Mucosa of gallbladder (tissue), 1 donor: ENCODE measurements around the gene PIP5K1C. TPM values are rescaled to one million over a fixed set of nuclear protein-coding genes. Genes with fewer than 3 reads are reported as not detected.
A peak's percentile ranks its signal among the peaks of the same experiment; 100 is the strongest.

ENCODE experiments used
- DNase-seq: peaks from one replicate; pipeline ENCODE4 v3.0.0-alpha.2; 2020; ENCODE audit warnings: low spot score
- total RNA-seq: library from RNA; stranded (reverse); gene quantifications from one replicate; pipeline ENCODE4 v1.2.1, GENCODE V29; 2021
- donor health status: DM: no; HTN: no; CAD: no.

PIP5K1C gene
- total RNA-seq, 1 donor from 2014 or later = 72.9 TPM

- DNase-seq = no peak
These were observed 53.8 kb downstream of the PIP5K1C start for GRCh38 chr19:3646336-3647092.

DNA sequence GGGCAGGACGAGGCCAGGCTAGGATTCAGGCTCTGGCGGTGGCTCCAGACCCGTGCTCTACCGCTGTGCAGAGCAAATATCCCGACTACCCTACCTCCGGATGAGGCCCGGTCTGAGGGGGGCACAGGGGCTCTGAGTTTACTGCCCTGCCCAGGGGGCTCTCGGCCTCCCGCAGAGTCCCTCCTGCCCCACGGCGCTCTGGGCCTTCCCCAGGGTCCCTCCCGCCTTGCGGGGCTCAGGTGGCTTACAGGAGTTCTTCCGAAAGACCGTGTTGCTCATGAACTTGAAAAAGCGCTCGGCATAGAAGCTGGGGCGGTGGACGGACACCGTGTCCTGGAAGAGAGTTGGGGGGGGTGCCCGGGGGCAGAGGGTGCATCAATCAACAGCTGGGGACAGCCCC, 54.5 kb downstream of the PIP5K1C start:
- no peak for DNase-seq

- DNase-seq = no peak
These were observed 55.2 kb downstream of the PIP5K1C start for GRCh38 chr19:3645067-3645396.

DNA sequence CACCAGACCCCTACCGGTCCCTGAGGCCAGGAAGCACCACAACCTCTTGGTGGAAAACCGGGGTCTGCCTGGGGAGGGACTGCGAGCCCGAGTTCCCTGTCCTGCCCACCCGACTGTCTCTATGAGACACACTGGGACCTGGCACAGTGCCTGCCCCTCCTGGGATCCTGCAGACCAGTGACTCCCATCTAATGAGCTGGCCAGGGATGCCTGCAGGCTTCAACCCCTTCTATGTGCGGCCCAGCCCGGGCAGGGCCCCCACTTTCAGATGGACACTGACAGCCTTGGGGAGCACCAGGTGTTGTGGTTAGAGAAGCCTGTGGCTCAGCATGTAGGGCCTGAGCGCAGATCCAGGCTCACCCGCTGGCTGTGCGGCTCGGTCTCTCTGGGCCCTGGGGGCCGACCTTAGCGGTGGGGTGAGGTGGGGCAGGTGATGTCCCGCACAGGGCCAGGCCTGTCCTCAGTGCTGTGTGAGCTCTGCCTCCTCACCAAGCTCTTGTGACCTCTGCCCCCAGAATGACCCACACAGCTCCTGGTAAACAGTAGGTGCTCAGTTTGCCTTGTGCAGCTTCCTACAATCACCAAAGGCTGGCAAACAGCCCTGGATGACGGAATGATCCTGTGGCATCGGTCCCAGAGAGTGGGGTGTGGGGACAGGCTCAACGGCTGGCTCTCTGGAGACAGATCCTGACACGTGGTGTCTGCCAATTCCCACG, 55.8 kb downstream of the PIP5K1C start:
- peak; percentile 86 for DNase-seq

GRCh38 chr19:3643674-3644313, 56.5 kb downstream of the PIP5K1C start:
- no peak for DNase-seq

DNA sequence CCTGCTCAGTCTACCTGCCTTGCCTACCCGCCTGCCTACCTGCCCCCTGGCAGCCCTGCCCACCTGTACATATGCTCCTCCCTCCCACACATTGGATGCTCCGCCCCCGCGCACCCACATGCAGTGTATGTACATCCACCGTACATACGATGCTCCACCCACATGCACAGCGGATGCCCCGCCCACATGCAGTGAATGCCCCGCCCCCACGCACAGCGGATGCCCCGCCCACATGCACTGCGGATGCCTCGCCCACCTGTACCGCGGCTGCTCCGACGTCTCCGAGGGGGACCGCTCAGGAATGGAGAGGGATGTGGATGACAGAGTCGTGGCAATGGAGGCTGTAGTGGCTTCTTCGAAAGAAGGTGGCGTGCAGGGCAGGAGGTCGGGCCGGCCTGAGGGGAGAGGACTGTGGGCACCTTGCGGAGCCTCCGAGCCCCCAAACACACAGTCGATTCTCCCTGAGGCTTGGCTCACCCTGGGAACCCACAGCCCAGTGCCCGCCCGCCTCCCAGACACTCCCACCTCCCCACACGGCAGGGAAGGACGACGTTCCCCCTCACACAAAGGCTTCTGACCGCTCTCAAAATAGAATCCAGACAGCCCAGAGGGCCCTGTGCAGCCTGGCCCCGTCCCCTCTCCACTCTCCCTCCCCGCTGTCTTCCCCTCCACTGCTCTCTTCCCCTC, 57.1 kb downstream of the PIP5K1C start:
- no peak for DNase-seq

GRCh38 chr19:3642296-3642695, 58.0 kb downstream of the PIP5K1C start:
- DNase-seq = no peak

DNA sequence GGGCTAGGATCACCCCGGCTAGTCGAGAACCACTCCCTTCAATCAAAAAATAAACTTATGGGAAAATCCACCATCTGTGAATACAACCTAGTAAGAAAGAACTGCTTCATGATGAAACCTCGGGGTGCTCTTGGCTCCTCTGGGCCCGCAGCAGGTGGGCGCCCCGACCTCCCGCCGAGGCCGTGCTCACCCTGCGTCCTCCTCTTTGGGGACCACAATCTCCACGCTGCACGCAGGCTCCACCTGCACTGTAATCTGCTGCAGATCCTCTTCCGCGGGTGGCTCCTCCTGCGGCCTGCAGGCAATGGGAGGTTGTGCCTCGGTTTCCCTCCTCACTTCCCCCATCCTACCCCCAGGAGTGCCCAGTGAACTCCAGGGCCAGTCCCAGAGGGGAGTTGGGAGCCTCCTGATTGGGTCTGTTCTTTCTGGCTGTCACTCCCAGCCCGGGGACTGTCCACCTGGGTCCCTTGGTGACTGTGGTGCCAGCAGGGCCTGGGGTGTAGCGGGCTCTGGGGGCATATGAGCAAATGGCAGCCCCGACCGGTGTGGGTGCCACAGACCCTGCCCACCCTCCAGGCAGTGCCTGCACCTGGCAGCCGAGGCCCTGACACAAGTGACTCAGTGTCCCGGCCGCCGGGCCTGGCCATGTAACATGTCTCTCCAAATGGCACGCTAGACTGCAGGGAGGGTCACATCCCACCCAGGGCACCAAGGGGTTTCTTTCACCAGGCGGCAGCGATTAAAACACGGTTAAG, 58.6 kb downstream of the PIP5K1C start:
- DNase-seq = no peak

DNA sequence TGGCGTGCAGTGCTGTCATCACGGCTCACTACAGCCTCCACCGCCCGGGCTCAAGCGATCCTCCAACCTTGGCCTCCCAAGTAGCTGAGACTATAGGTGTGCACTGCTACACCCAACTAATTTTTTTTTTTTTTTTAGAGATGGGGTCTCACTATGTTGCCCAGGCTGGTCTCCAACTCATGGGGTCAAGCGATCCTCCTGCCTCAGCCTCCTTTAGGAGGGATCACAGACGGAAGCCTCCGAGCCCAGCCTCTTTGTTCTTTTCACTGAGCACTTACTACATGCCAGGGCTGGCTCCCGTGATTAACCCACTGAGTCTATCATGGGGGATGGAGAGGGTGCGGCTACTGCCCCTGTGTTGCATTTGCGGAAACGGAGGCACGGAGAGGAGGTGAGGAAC, 60.8 kb downstream of the PIP5K1C start:
- no peak for DNase-seq

DNA sequence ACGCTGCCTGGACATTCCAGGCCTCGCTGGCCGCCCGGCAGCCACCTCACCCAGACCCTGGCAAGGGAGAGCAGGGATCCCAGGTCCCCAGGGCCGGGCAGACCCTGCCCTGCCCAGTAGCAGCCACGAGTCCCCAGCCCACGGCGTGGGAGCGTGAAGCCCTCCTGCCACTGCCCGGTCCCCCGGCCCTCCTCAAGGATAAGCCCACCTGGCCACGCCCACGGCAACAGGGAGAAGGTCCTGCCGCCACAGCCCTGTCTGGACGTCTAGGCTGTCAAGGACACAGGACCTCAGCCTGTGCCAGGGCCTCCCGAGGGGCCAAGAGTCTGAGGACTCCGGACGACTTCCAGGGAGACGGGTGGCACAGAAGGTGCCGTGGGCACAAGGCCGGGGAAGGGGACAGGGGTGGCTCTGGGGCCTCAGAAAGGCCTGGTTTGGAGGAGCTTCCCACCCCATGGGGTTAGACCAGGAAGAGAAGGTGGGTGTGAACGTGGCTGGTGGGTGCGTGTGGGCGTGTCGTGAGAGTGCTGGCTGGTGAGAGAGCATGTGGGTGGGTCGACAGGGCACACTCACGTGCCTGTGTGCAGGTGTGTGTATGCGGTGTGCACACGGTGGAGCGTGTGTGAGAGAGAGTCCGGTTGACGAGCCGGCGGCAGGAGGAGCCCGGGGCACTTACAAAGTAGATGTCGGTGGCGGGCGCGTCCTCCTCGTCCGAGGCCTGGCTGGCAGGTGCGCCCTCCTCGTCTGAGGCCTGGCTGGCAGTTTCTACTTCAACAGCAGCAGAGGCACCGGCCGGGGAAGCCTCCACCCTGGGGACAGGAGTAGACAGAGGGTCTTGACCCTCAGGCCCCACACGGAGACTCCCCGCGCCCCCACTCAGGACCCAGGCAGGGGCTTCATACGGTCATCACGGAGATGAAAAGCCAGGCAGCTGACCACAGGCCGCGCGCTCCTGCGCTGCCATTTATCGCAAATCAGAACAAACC, 61.8 kb downstream of the PIP5K1C start:
- no peak for DNase-seq

GRCh38 chr19:3637621-3638020, 62.6 kb downstream of the PIP5K1C start:
- no peak for DNase-seq

DNA sequence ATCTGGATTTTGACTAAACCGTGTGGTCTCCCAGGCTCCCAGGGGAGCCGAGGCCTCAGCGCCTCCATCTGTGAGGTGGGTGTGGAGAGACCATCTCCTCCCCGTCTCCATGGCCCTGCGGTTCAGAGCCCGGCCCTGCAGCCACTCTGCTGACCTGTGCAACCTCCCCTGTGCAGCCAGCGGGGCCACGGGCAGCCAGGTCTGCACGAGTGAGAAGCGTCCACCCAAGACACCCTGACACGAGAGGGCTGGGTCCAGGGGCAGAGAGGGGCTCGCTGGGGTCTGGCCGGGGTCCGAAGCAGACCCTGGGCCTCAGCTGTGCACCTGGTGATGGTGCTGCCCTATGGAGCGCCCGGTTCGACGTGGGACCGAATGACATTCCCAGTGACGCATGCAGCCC, 63.3 kb downstream of the PIP5K1C start:
- DNase-seq = no peak

DNA sequence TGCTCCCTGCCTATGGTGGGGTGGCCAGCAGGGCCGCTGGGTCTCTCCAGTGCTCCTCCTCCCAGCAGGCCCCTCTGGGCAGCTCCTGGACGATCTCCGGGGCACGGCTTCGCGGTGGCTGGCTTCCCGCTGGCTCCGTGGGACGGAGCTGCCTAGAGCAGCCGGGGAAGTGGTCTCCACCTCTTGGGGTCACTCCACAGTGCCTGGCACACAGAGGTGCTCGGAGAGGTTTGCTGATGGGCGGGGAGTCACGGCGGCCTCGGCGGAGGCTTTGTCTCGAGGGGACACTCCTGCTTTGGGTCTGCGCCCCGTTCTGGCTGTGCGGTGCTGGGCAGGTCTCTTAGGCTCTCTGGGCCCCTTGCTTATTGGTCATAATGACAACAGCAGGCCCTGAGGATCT, 63.8 kb downstream of the PIP5K1C start:
- no peak for DNase-seq

GRCh38 chr19:3634496-3635045, 65.7 kb downstream of the PIP5K1C start:
- DNase-seq = no peak

DNA sequence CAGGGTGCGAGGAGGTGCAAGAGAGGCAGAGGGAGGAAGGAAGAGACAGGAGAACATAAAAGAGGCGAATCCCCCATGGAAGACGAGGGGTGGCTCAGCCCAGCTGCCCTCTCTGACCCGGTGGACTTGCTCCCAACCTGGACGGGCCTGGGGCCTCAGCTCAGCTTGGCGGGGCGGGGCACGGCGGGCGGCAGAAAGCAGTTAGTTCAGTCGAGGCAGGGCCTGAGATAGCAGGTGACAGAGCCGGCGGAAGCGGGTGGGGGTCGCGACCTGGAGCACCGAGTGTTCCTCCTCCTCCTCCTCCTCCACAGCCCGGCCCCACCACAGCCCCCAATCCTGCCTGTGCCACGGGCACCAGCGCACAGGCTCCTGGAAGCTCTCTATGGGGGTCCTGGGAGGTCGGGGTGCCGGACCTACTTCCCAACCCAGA, 66.7 kb downstream of the PIP5K1C start:
- DNase-seq = no peak

- DNase-seq = no peak
These were observed 67.3 kb downstream of the PIP5K1C start for GRCh38 chr19:3632739-3633558.

- no peak for DNase-seq
These were observed 68.2 kb downstream of the PIP5K1C start for GRCh38 chr19:3632098-3632497.

DNA sequence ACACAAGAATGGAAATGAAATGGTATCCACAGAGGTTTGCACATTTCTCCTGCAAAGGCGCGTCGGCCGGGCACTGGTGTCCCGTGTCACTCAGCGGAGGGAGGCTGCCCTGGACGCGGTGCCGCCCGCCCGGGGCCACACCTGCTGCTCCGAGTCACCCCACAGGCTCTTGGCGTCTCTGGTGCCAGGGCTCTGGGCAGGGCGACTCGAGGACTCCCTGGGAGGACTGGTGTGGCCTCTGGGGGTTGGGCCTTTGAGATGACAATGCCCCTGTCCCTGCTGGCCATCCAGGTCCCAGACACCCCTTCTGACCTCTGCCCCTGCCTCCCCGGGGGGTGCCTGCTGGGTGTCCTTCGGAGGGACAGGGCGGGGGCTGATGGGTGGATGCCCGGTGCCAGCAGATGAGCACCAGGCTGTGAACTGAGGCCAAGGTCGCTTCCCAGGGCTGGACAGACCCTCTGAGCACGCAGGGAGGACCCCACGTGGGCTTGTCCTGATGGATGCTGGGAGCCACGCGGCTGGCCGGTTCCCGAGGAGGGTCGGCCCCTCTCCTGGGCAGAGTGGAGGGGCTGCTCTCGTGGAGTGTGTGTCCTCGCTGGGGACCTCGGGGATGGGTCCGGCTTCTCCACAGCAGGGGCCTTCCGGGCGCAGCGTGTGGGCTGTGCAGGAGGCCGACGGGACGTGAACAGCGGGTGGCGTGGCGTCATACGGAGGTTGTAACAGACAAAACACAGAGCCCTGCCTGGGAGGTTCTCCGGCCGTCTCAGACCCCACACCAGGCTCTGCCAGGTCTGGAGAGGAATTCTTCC, 69.0 kb downstream of the PIP5K1C start:
- no peak for DNase-seq
